Liver (tissue), 9 donors: ENCODE results near the gene TGM6. TPM values are rescaled to one million over a fixed set of nuclear protein-coding genes. Genes with fewer than 3 reads are reported as not detected.

Experiments used
- DNase-seq: peaks from one replicate; pipeline ENCODE4 v3.0.0-alpha.2; 2017; ENCODE audit warnings: low spot score
- H3K27ac ChIP-seq, 2 donors: one replicate each; pipeline ENCODE4 v1.7.0; 2013; ENCODE audit warnings: inconsistent platforms in 2 of 2, low read length in 2 of 2, control low read depth in 1 of 2, low read depth in 1 of 2, mild to moderate bottlenecking in 1 of 2
- H3K27me3 ChIP-seq, 4 donors: one replicate each; pipeline versions ENCODE4 v1.6.1 to v1.7.0; 2013; ENCODE audit warnings: low read length in 3 of 4, inconsistent platforms in 1 of 4, mild to moderate bottlenecking in 1 of 4, moderate library complexity in 1 of 4; ENCODE audit not compliant: control insufficient read depth in 4 of 4, insufficient read depth in 4 of 4
- H3K36me3 ChIP-seq, 4 donors: one replicate each; pipeline versions ENCODE4 v1.6.1 to v1.7.0; 2013; ENCODE audit warnings: low read length in 3 of 4, mild to moderate bottlenecking in 3 of 4, low read depth in 1 of 4, moderate library complexity in 1 of 4; ENCODE audit not compliant: control insufficient read depth in 4 of 4, insufficient read depth in 3 of 4
- H3K4me1 ChIP-seq, 4 donors: one replicate each; pipeline versions ENCODE4 v1.6.1 to v1.7.0; 2013; ENCODE audit warnings: low read length in 3 of 4, mild to moderate bottlenecking in 3 of 4, moderate library complexity in 1 of 4; ENCODE audit not compliant: control insufficient read depth in 4 of 4, insufficient read depth in 4 of 4
- H3K4me3 ChIP-seq, 3 donors: one replicate each; pipeline versions ENCODE4 v1.6.1 to v1.7.0; 2013; ENCODE audit warnings: low read length in 3 of 3, control low read depth in 1 of 3, low read depth in 1 of 3, mild to moderate bottlenecking in 1 of 3
- H3K9ac ChIP-seq, 2 donors: one replicate each; pipeline ENCODE4 v1.7.0; 2013; ENCODE audit warnings: low read length in 2 of 2, mild to moderate bottlenecking in 2 of 2, moderate library complexity in 2 of 2, control low read depth in 1 of 2, low read depth in 1 of 2
- H3K9me3 ChIP-seq, 4 donors: one replicate each; pipeline versions ENCODE4 v1.6.1 to v1.7.0; 2013; ENCODE audit warnings: low read length in 3 of 4; ENCODE audit not compliant: control insufficient read depth in 4 of 4
- EGR1 ChIP-seq, 2 donors: IDR thresholded peaks; 2 replicates each; pipeline ENCODE4 v1.6.1; 2016 to 2018; ENCODE audit warnings: antibody characterized with exemption in 2 of 2, low read depth in 2 of 2
- FOXA1 ChIP-seq: IDR thresholded peaks from 2 replicates; pipeline ENCODE4 v1.6.1; 2016; ENCODE audit warnings: antibody characterized with exemption
- FOXA2 ChIP-seq: IDR thresholded peaks from 2 replicates; pipeline ENCODE4 v1.6.1; 2016; ENCODE audit warnings: antibody characterized with exemption
- GABPA ChIP-seq, 2 donors: IDR thresholded peaks in 1 of 2; conservative IDR thresholded peaks in 1 of 2; 2 replicates each; pipeline ENCODE4 v1.6.1; 2016; ENCODE audit warnings: antibody characterized with exemption in 2 of 2, mild to moderate bottlenecking in 1 of 2, moderate library complexity in 1 of 2
- HNF4A ChIP-seq, 2 donors: conservative IDR thresholded peaks; 2 replicates each; pipeline ENCODE4 v1.6.1; 2016; ENCODE audit warnings: antibody characterized with exemption in 2 of 2, mild to moderate bottlenecking in 2 of 2
- HNF4G ChIP-seq: IDR thresholded peaks from 2 replicates; pipeline ENCODE4 v1.6.1; 2016; ENCODE audit warnings: antibody characterized with exemption
- JUND ChIP-seq, 2 donors: IDR thresholded peaks; 2 replicates each; pipeline ENCODE4 v1.6.1; 2016; ENCODE audit warnings: antibody characterized with exemption in 2 of 2
- NR2F2 ChIP-seq: IDR thresholded peaks from 2 replicates; pipeline ENCODE4 v1.6.1; 2016; ENCODE audit warnings: antibody characterized with exemption
- RAD21 ChIP-seq, 2 donors: IDR thresholded peaks; 2 replicates each; pipeline ENCODE4 v1.6.1; 2016; ENCODE audit warnings: antibody characterized with exemption in 2 of 2, mild to moderate bottlenecking in 2 of 2
- RXRA ChIP-seq, 2 donors: IDR thresholded peaks; 2 replicates each; pipeline ENCODE4 v1.6.1; 2017 to 2018; ENCODE audit warnings: antibody characterized with exemption in 2 of 2, mild to moderate bottlenecking in 1 of 2
- SP1 ChIP-seq: IDR thresholded peaks from 2 replicates; pipeline ENCODE4 v1.6.1; 2018; ENCODE audit warnings: antibody characterized with exemption, mild to moderate bottlenecking
- TAF1 ChIP-seq: conservative IDR thresholded peaks from 2 replicates; pipeline ENCODE4 v1.6.1; 2016; ENCODE audit warnings: antibody characterized with exemption, mild to moderate bottlenecking
- YY1 ChIP-seq: IDR thresholded peaks from 2 replicates; pipeline ENCODE4 v1.6.1; 2016; ENCODE audit warnings: antibody characterized with exemption, mild to moderate bottlenecking
- WGBS: extraction: QIAGEN DNeasy Blood & Tissue Kit; methylation state at CpG from one replicate; pipeline ENCODE4 v1.1.7; 2013; 5-methylcytosine and 5-hydroxymethylcytosine counted together
- polyA plus RNA-seq, 2 donors: library from polyadenylated mRNA; stranded (reverse) in 1 of 2; unstranded in 1 of 2; fragments of 200-250 nt in 1 of 2; fragments of >200 nt in 1 of 2; fragmentation: Nextera tagmentation in 1 of 2; extraction: Ambion mirVana in 1 of 2; gene quantifications; one replicate each; pipeline versions ENCODE4 v1.2.1 to v1.2.3, GENCODE V29; 2013 to 2015
- total RNA-seq, 2 donors: library from RNA; depleted of rRNA; stranded (reverse); fragments of >200 nt; gene quantifications; one replicate each; pipeline ENCODE4 v1.2.3, GENCODE V29; 2014
- TF ChIP-seq, protein P1 (sequence below): IDR thresholded peaks from 2 replicates; pipeline ENCODE4 v1.6.1; 2016; ENCODE audit warnings: antibody characterized with exemption
- TF ChIP-seq, protein P2 (sequence below): fragments of 150-350 bp; IDR thresholded peaks from 2 replicates; pipeline ENCODE4 v1.5.1; 2017; ENCODE audit warnings: improper control_type of control experiment, low read depth, low read length; ENCODE audit not compliant: missing input control
- TF ChIP-seq, protein P3 (sequence below): IDR thresholded peaks from 2 replicates; pipeline ENCODE4 v1.6.1; 2016; ENCODE audit warnings: antibody characterized with exemption
- TF ChIP-seq, protein P4 (sequence below): IDR thresholded peaks from 2 replicates; pipeline ENCODE4 v1.6.1; 2016; ENCODE audit warnings: antibody characterized with exemption
- TF ChIP-seq, protein P5 (sequence below): IDR thresholded peaks from 2 replicates; pipeline ENCODE4 v1.6.1; 2016; ENCODE audit warnings: antibody characterized with exemption, mild to moderate bottlenecking
- donor health status: healthy.
- donor health status: healthy.
- donor health status: healthy.
- donor health status: healthy.
- donor health status: healthy.

TGM6 gene
- total and polyA plus RNA-seq, 4 donors = not detected

DNA sequence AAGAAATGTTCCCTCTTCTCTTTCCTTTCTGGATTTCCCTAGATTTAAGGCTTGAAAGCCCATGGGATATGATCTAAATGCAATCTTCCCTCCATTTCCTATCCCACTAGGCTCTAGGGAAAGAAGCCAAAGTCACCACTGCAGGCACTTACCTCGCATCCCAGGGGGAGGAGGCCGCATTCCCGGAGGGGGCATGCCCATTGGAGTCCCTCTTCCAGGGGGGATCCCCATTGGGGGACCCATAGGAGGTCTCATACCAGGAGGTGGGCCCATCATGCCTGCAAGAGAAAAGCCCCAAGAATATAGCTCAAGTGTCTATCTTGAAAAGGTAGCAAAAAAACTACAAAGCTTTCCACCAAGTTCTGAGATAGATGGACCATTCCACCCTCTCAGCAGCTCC is 81.8 kb downstream of the TGM6 start (continued):
- TF ChIP-seq, protein P1, sequence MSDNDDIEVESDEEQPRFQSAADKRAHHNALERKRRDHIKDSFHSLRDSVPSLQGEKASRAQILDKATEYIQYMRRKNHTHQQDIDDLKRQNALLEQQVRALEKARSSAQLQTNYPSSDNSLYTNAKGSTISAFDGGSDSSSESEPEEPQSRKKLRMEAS = no peak
- TF ChIP-seq, protein P2, sequence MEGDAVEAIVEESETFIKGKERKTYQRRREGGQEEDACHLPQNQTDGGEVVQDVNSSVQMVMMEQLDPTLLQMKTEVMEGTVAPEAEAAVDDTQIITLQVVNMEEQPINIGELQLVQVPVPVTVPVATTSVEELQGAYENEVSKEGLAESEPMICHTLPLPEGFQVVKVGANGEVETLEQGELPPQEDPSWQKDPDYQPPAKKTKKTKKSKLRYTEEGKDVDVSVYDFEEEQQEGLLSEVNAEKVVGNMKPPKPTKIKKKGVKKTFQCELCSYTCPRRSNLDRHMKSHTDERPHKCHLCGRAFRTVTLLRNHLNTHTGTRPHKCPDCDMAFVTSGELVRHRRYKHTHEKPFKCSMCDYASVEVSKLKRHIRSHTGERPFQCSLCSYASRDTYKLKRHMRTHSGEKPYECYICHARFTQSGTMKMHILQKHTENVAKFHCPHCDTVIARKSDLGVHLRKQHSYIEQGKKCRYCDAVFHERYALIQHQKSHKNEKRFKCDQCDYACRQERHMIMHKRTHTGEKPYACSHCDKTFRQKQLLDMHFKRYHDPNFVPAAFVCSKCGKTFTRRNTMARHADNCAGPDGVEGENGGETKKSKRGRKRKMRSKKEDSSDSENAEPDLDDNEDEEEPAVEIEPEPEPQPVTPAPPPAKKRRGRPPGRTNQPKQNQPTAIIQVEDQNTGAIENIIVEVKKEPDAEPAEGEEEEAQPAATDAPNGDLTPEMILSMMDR = no peak
- TF ChIP-seq SP1 = no peak

DNA sequence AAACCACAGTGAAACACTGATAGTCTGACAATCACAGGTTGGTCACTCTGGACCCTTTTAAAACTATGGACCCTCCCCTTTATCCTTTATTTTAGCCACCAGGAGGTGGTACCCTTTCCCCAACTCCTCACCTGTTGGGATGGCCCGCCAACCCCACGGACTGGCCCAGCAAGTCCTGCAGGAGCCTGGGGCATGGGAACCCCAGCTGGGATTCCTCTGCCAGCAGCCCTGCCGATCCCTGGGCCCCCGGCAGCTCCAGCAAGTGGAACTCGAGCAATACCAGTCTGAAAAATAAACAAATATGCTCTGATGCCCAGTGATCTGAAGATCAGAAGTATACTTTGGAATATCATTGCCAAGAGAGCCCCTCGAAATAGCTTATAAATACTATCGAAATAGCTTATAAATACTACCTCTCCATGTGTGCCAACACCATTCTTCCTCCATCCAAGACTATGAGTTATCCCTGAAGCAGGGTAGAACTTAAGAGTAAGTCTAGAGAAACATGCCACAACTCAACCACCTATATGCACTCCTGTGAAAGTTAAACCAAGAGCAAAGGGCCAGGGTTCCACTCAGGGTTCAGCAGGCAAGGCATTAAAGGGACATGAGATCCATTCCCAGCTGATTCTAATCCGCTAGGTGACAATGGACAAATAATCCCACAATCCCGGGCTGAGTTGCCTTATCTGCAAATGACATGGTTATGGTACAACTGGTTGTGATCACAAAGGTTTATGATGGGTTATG is 83.1 kb downstream of the TGM6 start:
- TF ChIP-seq YY1 (no peak), GABPA (IDR thresholded peaks at IDR 0.05 in 1 of 2, conservative IDR thresholded peaks at IDR 0.05 in 1 of 2) (no peak), SP1 (no peak), EGR1 (IDR thresholded peaks at IDR 0.05; ENCODE audit: low read depth in 2 of 2) (no peak), HNF4A (conservative IDR thresholded peaks at IDR 0.05) (no peak), JUND (IDR thresholded peaks at IDR 0.05) (no peak), NR2F2 (no peak), RXRA (IDR thresholded peaks at IDR 0.05) (no peak), TAF1 (no peak), RAD21 (IDR thresholded peaks at IDR 0.05) (no peak), HNF4G (no peak), FOXA2 (no peak), FOXA1 (no peak)
- TF ChIP-seq, protein P3, sequence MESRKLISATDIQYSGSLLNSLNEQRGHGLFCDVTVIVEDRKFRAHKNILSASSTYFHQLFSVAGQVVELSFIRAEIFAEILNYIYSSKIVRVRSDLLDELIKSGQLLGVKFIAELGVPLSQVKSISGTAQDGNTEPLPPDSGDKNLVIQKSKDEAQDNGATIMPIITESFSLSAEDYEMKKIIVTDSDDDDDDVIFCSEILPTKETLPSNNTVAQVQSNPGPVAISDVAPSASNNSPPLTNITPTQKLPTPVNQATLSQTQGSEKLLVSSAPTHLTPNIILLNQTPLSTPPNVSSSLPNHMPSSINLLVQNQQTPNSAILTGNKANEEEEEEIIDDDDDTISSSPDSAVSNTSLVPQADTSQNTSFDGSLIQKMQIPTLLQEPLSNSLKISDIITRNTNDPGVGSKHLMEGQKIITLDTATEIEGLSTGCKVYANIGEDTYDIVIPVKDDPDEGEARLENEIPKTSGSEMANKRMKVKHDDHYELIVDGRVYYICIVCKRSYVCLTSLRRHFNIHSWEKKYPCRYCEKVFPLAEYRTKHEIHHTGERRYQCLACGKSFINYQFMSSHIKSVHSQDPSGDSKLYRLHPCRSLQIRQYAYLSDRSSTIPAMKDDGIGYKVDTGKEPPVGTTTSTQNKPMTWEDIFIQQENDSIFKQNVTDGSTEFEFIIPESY = no peak
- TF ChIP-seq, protein P1 = no peak
- TF ChIP-seq, protein P4, sequence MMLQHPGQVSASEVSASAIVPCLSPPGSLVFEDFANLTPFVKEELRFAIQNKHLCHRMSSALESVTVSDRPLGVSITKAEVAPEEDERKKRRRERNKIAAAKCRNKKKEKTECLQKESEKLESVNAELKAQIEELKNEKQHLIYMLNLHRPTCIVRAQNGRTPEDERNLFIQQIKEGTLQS = no peak
- TF ChIP-seq, protein P5, sequence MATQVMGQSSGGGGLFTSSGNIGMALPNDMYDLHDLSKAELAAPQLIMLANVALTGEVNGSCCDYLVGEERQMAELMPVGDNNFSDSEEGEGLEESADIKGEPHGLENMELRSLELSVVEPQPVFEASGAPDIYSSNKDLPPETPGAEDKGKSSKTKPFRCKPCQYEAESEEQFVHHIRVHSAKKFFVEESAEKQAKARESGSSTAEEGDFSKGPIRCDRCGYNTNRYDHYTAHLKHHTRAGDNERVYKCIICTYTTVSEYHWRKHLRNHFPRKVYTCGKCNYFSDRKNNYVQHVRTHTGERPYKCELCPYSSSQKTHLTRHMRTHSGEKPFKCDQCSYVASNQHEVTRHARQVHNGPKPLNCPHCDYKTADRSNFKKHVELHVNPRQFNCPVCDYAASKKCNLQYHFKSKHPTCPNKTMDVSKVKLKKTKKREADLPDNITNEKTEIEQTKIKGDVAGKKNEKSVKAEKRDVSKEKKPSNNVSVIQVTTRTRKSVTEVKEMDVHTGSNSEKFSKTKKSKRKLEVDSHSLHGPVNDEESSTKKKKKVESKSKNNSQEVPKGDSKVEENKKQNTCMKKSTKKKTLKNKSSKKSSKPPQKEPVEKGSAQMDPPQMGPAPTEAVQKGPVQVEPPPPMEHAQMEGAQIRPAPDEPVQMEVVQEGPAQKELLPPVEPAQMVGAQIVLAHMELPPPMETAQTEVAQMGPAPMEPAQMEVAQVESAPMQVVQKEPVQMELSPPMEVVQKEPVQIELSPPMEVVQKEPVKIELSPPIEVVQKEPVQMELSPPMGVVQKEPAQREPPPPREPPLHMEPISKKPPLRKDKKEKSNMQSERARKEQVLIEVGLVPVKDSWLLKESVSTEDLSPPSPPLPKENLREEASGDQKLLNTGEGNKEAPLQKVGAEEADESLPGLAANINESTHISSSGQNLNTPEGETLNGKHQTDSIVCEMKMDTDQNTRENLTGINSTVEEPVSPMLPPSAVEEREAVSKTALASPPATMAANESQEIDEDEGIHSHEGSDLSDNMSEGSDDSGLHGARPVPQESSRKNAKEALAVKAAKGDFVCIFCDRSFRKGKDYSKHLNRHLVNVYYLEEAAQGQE = no peak
- TF ChIP-seq, protein P2 = no peak
- 93% methylated on average over 9 of the region's 9 CpGs for WGBS
- Histone ChIP-seq H3K36me3 (peaks cover 16 to 81% (median 80%) of the 10 kb centered on the region in 4 donors), H3K27me3 (no peaks in the 10 kb centered on the region), H3K9me3 (no peaks in the 10 kb centered on the region), H3K4me1 (peaks cover 4 to 6% (median 5%) of the 10 kb centered on the region in 4 donors), H3K4me3 (no peak overlapping the region), H3K27ac (no peak overlapping the region), H3K9ac (no peak overlapping the region)
- no peak for DNase-seq
